Liver (tissue), 9 donors: Measurements from ENCODE around the gene RAD51B. TPM values are rescaled to one million over a fixed set of nuclear protein-coding genes. Genes with fewer than 3 reads are reported as not detected.

ENCODE experiments used
- DNase-seq: peaks from one replicate; pipeline ENCODE4 v3.0.0-alpha.2; 2017; ENCODE audit warnings: low spot score
- H3K27ac ChIP-seq, 2 donors: one replicate each; pipeline ENCODE4 v1.7.0; 2013; ENCODE audit warnings: inconsistent platforms in 2 of 2, low read length in 2 of 2, control low read depth in 1 of 2, low read depth in 1 of 2, mild to moderate bottlenecking in 1 of 2
- H3K27me3 ChIP-seq, 4 donors: one replicate each; pipeline versions ENCODE4 v1.6.1 to v1.7.0; 2013; ENCODE audit warnings: low read length in 3 of 4, inconsistent platforms in 1 of 4, mild to moderate bottlenecking in 1 of 4, moderate library complexity in 1 of 4; ENCODE audit not compliant: control insufficient read depth in 4 of 4, insufficient read depth in 4 of 4
- H3K36me3 ChIP-seq, 4 donors: one replicate each; pipeline versions ENCODE4 v1.6.1 to v1.7.0; 2013; ENCODE audit warnings: low read length in 3 of 4, mild to moderate bottlenecking in 3 of 4, low read depth in 1 of 4, moderate library complexity in 1 of 4; ENCODE audit not compliant: control insufficient read depth in 4 of 4, insufficient read depth in 3 of 4
- H3K4me1 ChIP-seq, 4 donors: one replicate each; pipeline versions ENCODE4 v1.6.1 to v1.7.0; 2013; ENCODE audit warnings: low read length in 3 of 4, mild to moderate bottlenecking in 3 of 4, moderate library complexity in 1 of 4; ENCODE audit not compliant: control insufficient read depth in 4 of 4, insufficient read depth in 4 of 4
- H3K4me3 ChIP-seq, 3 donors: one replicate each; pipeline versions ENCODE4 v1.6.1 to v1.7.0; 2013; ENCODE audit warnings: low read length in 3 of 3, control low read depth in 1 of 3, low read depth in 1 of 3, mild to moderate bottlenecking in 1 of 3
- H3K9ac ChIP-seq, 2 donors: one replicate each; pipeline ENCODE4 v1.7.0; 2013; ENCODE audit warnings: low read length in 2 of 2, mild to moderate bottlenecking in 2 of 2, moderate library complexity in 2 of 2, control low read depth in 1 of 2, low read depth in 1 of 2
- H3K9me3 ChIP-seq, 4 donors: one replicate each; pipeline versions ENCODE4 v1.6.1 to v1.7.0; 2013; ENCODE audit warnings: low read length in 3 of 4; ENCODE audit not compliant: control insufficient read depth in 4 of 4
- CTCF ChIP-seq: fragments of 150-350 bp; IDR thresholded peaks from 2 replicates; pipeline ENCODE4 v1.5.1; 2017; ENCODE audit warnings: improper control_type of control experiment, low read depth, low read length; ENCODE audit not compliant: missing input control
- FOXA1 ChIP-seq: IDR thresholded peaks from 2 replicates; pipeline ENCODE4 v1.6.1; 2016; ENCODE audit warnings: antibody characterized with exemption
- FOXA2 ChIP-seq: IDR thresholded peaks from 2 replicates; pipeline ENCODE4 v1.6.1; 2016; ENCODE audit warnings: antibody characterized with exemption
- HNF4G ChIP-seq: IDR thresholded peaks from 2 replicates; pipeline ENCODE4 v1.6.1; 2016; ENCODE audit warnings: antibody characterized with exemption
- JUND ChIP-seq, 2 donors: IDR thresholded peaks; 2 replicates each; pipeline ENCODE4 v1.6.1; 2016; ENCODE audit warnings: antibody characterized with exemption in 2 of 2
- NR2F2 ChIP-seq: IDR thresholded peaks from 2 replicates; pipeline ENCODE4 v1.6.1; 2016; ENCODE audit warnings: antibody characterized with exemption
- RAD21 ChIP-seq, 2 donors: IDR thresholded peaks; 2 replicates each; pipeline ENCODE4 v1.6.1; 2016; ENCODE audit warnings: antibody characterized with exemption in 2 of 2, mild to moderate bottlenecking in 2 of 2
- RXRA ChIP-seq, 2 donors: IDR thresholded peaks; 2 replicates each; pipeline ENCODE4 v1.6.1; 2017 to 2018; ENCODE audit warnings: antibody characterized with exemption in 2 of 2, mild to moderate bottlenecking in 1 of 2
- SP1 ChIP-seq: IDR thresholded peaks from 2 replicates; pipeline ENCODE4 v1.6.1; 2018; ENCODE audit warnings: antibody characterized with exemption, mild to moderate bottlenecking
- TAF1 ChIP-seq: conservative IDR thresholded peaks from 2 replicates; pipeline ENCODE4 v1.6.1; 2016; ENCODE audit warnings: antibody characterized with exemption, mild to moderate bottlenecking
- ZBTB33 ChIP-seq: IDR thresholded peaks from 2 replicates; pipeline ENCODE4 v1.6.1; 2016; ENCODE audit warnings: antibody characterized with exemption
- WGBS: extraction: QIAGEN DNeasy Blood & Tissue Kit; methylation state at CpG from one replicate; pipeline ENCODE4 v1.1.7; 2013; 5-methylcytosine and 5-hydroxymethylcytosine counted together
- polyA plus RNA-seq, 2 donors: library from polyadenylated mRNA; stranded (reverse) in 1 of 2; unstranded in 1 of 2; fragments of 200-250 nt in 1 of 2; fragments of >200 nt in 1 of 2; fragmentation: Nextera tagmentation in 1 of 2; extraction: Ambion mirVana in 1 of 2; gene quantifications; one replicate each; pipeline versions ENCODE4 v1.2.1 to v1.2.3, GENCODE V29; 2013 to 2015
- total RNA-seq, 2 donors: library from RNA; depleted of rRNA; stranded (reverse); fragments of >200 nt; gene quantifications; one replicate each; pipeline ENCODE4 v1.2.3, GENCODE V29; 2014
- TF ChIP-seq, protein P1 (sequence below): IDR thresholded peaks from 2 replicates; pipeline ENCODE4 v1.6.1; 2016; ENCODE audit warnings: antibody characterized with exemption
- donor health status: healthy.
- donor health status: healthy.
- donor health status: healthy.
- donor health status: healthy.
- donor health status: healthy.

The RAD51B gene
- total and polyA plus RNA-seq, 4 donors: 0.81 to 12.9 (median 2.4) TPM

GRCh38 chr14:68312884-68313610 lies 493.5 kb downstream of the RAD51B start:
- DNase-seq: no peak
- H3K9ac ChIP-seq: no peak overlapping the region
- no peak overlapping the region for H3K27ac ChIP-seq
- peaks cover 2 to 6% (median 5%) of the 10 kb centered on the region in 4 donors for H3K4me1 ChIP-seq
- H3K4me3 ChIP-seq: no peak overlapping the region
- H3K27me3 ChIP-seq: no peaks in the 10 kb centered on the region
- 95% methylated on average over 9 of the region's 9 CpGs for WGBS
- no peak for TF ChIP-seq RXRA (IDR thresholded peaks at IDR 0.05)
- TF ChIP-seq SP1: no peak
- TF ChIP-seq, protein P1, sequence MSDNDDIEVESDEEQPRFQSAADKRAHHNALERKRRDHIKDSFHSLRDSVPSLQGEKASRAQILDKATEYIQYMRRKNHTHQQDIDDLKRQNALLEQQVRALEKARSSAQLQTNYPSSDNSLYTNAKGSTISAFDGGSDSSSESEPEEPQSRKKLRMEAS: no peak
- H3K9me3 ChIP-seq: no peaks in the 10 kb centered on the region
- H3K36me3 ChIP-seq: no peaks in the 10 kb centered on the region

DNA sequence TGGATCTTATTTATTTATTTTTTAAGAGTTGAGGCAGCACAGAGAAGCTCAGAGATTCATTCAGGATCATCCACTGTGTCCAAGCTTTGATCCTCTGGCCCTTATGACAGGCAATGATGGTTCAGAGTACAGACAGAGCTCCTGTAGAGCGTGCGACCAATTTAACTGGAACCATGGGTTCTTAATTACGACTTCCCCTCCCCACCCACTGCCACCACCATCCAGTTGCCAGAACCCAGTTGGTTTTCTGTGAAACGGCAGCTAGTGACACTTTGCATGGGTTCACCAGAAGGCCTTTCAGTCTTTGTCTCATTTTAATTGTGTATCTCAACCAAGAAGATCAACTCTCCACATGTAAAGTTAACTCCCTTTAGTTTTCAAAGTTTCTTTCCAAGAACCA lies 495.1 kb downstream of the RAD51B start:
- TF ChIP-seq TAF1 (no peak), ZBTB33 (no peak), RAD21 (IDR thresholded peaks at IDR 0.05) (no peak), FOXA1 (no peak)
- TF ChIP-seq, protein P1: no peak
- no peaks in the 10 kb centered on the region for H3K27me3 ChIP-seq
- no peaks in the 10 kb centered on the region for H3K9me3 ChIP-seq
- H3K4me1 ChIP-seq: peaks cover 0 to 4% (median 3%) of the 10 kb centered on the region in 4 donors
- no peak for DNase-seq
- no peak overlapping the region for H3K27ac ChIP-seq
- H3K36me3 ChIP-seq: no peaks in the 10 kb centered on the region
- no peak overlapping the region for H3K9ac ChIP-seq
- no peak overlapping the region for H3K4me3 ChIP-seq
- 73% methylated on average over 4 of the region's 4 CpGs for WGBS

GRCh38 chr14:68315081-68315480 lies 495.5 kb downstream of the RAD51B start:
- no peaks in the 10 kb centered on the region for H3K9me3 ChIP-seq
- TF ChIP-seq FOXA1 (no peak), FOXA2 (no peak), SP1 (no peak), RAD21 (IDR thresholded peaks at IDR 0.05) (no peak), NR2F2 (no peak), HNF4G (no peak), TAF1 (no peak), JUND (IDR thresholded peaks at IDR 0.05) (no peak), CTCF (no peak), RXRA (IDR thresholded peaks at IDR 0.05) (no peak)
- TF ChIP-seq, protein P1: no peak
- H3K4me3 ChIP-seq: no peak overlapping the region
- H3K27me3 ChIP-seq: no peaks in the 10 kb centered on the region
- WGBS: 98% methylated on average over 3 of the region's 3 CpGs
- H3K27ac ChIP-seq: no peak overlapping the region
- H3K9ac ChIP-seq: no peak overlapping the region
- H3K4me1 ChIP-seq: peaks cover 0 to 4% (median 3%) of the 10 kb centered on the region in 4 donors
- DNase-seq: no peak
- H3K36me3 ChIP-seq: no peaks in the 10 kb centered on the region
